GM21576 (cell line): ENCODE measurements around the gene PHTF1.

Experiments
- ATAC-seq: cut with Tn5 transposase; IDR thresholded peaks from one replicate; pipeline ENCODE4 v1.9.1; 2021; ENCODE audit warnings: mild to moderate bottlenecking, moderate library complexity; ENCODE audit not compliant: unreplicated experiment

Gene PHTF1

GRCh38 chr1:113759333-113760101 is at the start of gene PHTF1:
PHTF1 (minus strand) TSS chr1:113759486; CDS start chr1:113758703, 783 bp downstream.
- ATAC-seq = peak; percentile 83

GRCh38 chr1:113808450-113809195 is 49.3 kb upstream of the PHTF1 start:
- no peak for ATAC-seq

GRCh38 chr1:113805639-113806038 is 46.4 kb upstream of the PHTF1 start:
- no peak for ATAC-seq

- no peak for ATAC-seq
Measured at GRCh38 chr1:113805256-113805531, 45.9 kb upstream of the PHTF1 start.

GRCh38 chr1:113804421-113805255 is 45.4 kb upstream of the PHTF1 start:
- ATAC-seq = no peak

- no peak for ATAC-seq
Measured at GRCh38 chr1:113802367-113803007, 43.2 kb upstream of the PHTF1 start.

- no peak for ATAC-seq
Measured at GRCh38 chr1:113800487-113800886, 41.2 kb upstream of the PHTF1 start.

GRCh38 chr1:113797472-113797871 is 38.2 kb upstream of the PHTF1 start:
- ATAC-seq = no peak

GRCh38 chr1:113793878-113794834 is 34.9 kb upstream of the PHTF1 start:
- ATAC-seq = no peak

- ATAC-seq = no peak
Measured at GRCh38 chr1:113792986-113793385, 33.7 kb upstream of the PHTF1 start.

- no peak for ATAC-seq
Measured at GRCh38 chr1:113792471-113792870, 33.2 kb upstream of the PHTF1 start.

GRCh38 chr1:113788802-113789201 is 29.5 kb upstream of the PHTF1 start:
- no peak for ATAC-seq

- no peak for ATAC-seq
Measured at GRCh38 chr1:113787663-113788062, 28.4 kb upstream of the PHTF1 start.

- no peak for ATAC-seq
Measured at GRCh38 chr1:113786069-113786468, 26.8 kb upstream of the PHTF1 start.

GRCh38 chr1:113784104-113784779 is 25.0 kb upstream of the PHTF1 start:
- ATAC-seq = peak; percentile 45

- ATAC-seq = peak; percentile 74
Measured at GRCh38 chr1:113783254-113784103, 24.2 kb upstream of the PHTF1 start.

GRCh38 chr1:113782406-113782805 is 23.1 kb upstream of the PHTF1 start:
- no peak for ATAC-seq

GRCh38 chr1:113780374-113781146 is 21.3 kb upstream of the PHTF1 start:
- no peak for ATAC-seq
